Trophoblast cell (in vitro differentiated cells and primary cell): ENCODE results near the gene FERD3L.

Source experiments
- DNase-seq, 2 donors: peaks; one replicate each; pipeline ENCODE4 v3.0.0-alpha.2; 2016
- H2AFZ ChIP-seq: 2 replicates; pipeline ENCODE4 v1.6.1; 2013; ENCODE audit warnings: low read length, moderate library complexity, mild to moderate bottlenecking; ENCODE audit not compliant: insufficient read depth, poor library complexity
- H2AK5ac ChIP-seq: 2 replicates; pipeline ENCODE4 v1.6.1; 2013; ENCODE audit warnings: mild to moderate bottlenecking, low read length
- H2BK120ac ChIP-seq: 2 replicates; pipeline ENCODE4 v1.6.1; 2013; ENCODE audit warnings: low read length, mild to moderate bottlenecking, moderate library complexity; ENCODE audit not compliant: insufficient read depth, poor library complexity
- H2BK12ac ChIP-seq: 2 replicates; pipeline ENCODE4 v1.6.1; 2013; ENCODE audit warnings: mild to moderate bottlenecking, low read length, moderate library complexity
- H2BK5ac ChIP-seq: 2 replicates; pipeline ENCODE4 v1.6.1; 2013; ENCODE audit warnings: low read length, low read depth, moderate library complexity, mild to moderate bottlenecking; ENCODE audit not compliant: poor library complexity
- H3K14ac ChIP-seq: 2 replicates; pipeline ENCODE4 v1.6.1; 2013; ENCODE audit warnings: mild to moderate bottlenecking, low read length
- H3K18ac ChIP-seq: 2 replicates; pipeline ENCODE4 v1.6.1; 2013; ENCODE audit warnings: mild to moderate bottlenecking, low read length
- H3K23ac ChIP-seq: 2 replicates; pipeline ENCODE4 v1.6.1; 2013; ENCODE audit warnings: low read length
- H3K27ac ChIP-seq: 2 replicates; pipeline ENCODE4 v1.5.1; 2013; ENCODE audit warnings: low read depth, mild to moderate bottlenecking, inconsistent platforms, low read length, moderate library complexity
- H3K27me3 ChIP-seq: 2 replicates; pipeline ENCODE4 v1.6.1; 2013; ENCODE audit warnings: inconsistent platforms, mild to moderate bottlenecking, low read length, moderate library complexity; ENCODE audit not compliant: insufficient read depth
- H3K36me3 ChIP-seq, 2 experiments: 1 replicate in 1 of 2; 2 replicates in 1 of 2; pipeline ENCODE4 v1.6.1; 2013; ENCODE audit warnings: low read length in 2 of 2, mild to moderate bottlenecking in 2 of 2, moderate library complexity in 1 of 2; ENCODE audit not compliant: insufficient read depth in 2 of 2, control insufficient read depth in 1 of 2
- H3K4ac ChIP-seq: 2 replicates; pipeline ENCODE4 v1.6.1; 2013; ENCODE audit warnings: low read depth, mild to moderate bottlenecking, low read length, moderate library complexity
- H3K4me1 ChIP-seq, 2 experiments: 1 replicate in 1 of 2; 2 replicates in 1 of 2; pipeline ENCODE4 v1.6.1; 2013; ENCODE audit warnings: low read length in 2 of 2, mild to moderate bottlenecking in 2 of 2, moderate library complexity in 1 of 2; ENCODE audit not compliant: insufficient read depth in 2 of 2, control insufficient read depth in 1 of 2
- H3K4me2 ChIP-seq: 2 replicates; pipeline ENCODE4 v1.6.1; 2013; ENCODE audit warnings: inconsistent platforms, mild to moderate bottlenecking, low read length, moderate library complexity
- H3K4me3 ChIP-seq: 2 replicates; pipeline ENCODE4 v1.5.1; 2013; ENCODE audit warnings: mild to moderate bottlenecking, low read depth, low read length, inconsistent platforms
- H3K79me1 ChIP-seq: one replicate; pipeline ENCODE4 v1.6.1; 2013; ENCODE audit warnings: low read length
- H3K79me2 ChIP-seq: 2 replicates; pipeline ENCODE4 v1.6.1; 2013; ENCODE audit warnings: low read length, mild to moderate bottlenecking; ENCODE audit not compliant: control insufficient read depth, insufficient read depth, poor library complexity
- H3K9ac ChIP-seq: 2 replicates; pipeline ENCODE4 v1.6.1; 2013; ENCODE audit warnings: mild to moderate bottlenecking, low read length
- H3K9me3 ChIP-seq: 2 replicates; pipeline ENCODE4 v1.6.1; 2013; ENCODE audit warnings: low read depth, mild to moderate bottlenecking, control low read depth, inconsistent platforms, low read length; ENCODE audit not compliant: insufficient read depth
- H4K12ac ChIP-seq: 2 replicates; pipeline ENCODE4 v1.6.1; 2013; ENCODE audit warnings: low read depth, mild to moderate bottlenecking, low read length, moderate library complexity
- H4K8ac ChIP-seq: 2 replicates; pipeline ENCODE4 v1.6.1; 2013; ENCODE audit warnings: low read depth, mild to moderate bottlenecking, low read length, moderate library complexity
- H4K91ac ChIP-seq: one replicate; pipeline ENCODE4 v1.6.1; 2013; ENCODE audit warnings: low read depth, mild to moderate bottlenecking, low read length, moderate library complexity
- WGBS: extraction: QIAGEN DNeasy Blood & Tissue Kit; methylation state at CpG from one replicate; pipeline ENCODE4 v1.1.7; 2013; ENCODE audit warnings: missing lambda C conversion rate; ENCODE audit not compliant: insufficient read length, insufficient coverage; ENCODE audit errors: extremely low coverage; 5-methylcytosine and 5-hydroxymethylcytosine counted together

FERD3L gene

GRCh38 chr7:19105546-19105945 is 39.7 kb downstream of the FERD3L start:
- no CpG with 5 or more reads among the region's 4 CpGs for WGBS
- H3K27ac ChIP-seq = no peak overlapping the region

GRCh38 chr7:19104811-19105210 is 40.4 kb downstream of the FERD3L start:
- no peak for DNase-seq
- H4K91ac ChIP-seq = no peak overlapping the region
- H3K27ac ChIP-seq = no peak overlapping the region
- H3K18ac ChIP-seq = no peak overlapping the region
- peaks cover 2% of the 10 kb centered on the region for H3K79me2 ChIP-seq
- WGBS = no CpG with 5 or more reads among the region's 4 CpGs
- H3K4me1 ChIP-seq = peaks cover 7 to 22% of the 10 kb centered on the region in 2 experiments
- H3K9ac ChIP-seq = no peak overlapping the region
- no peak overlapping the region for H3K14ac ChIP-seq
- no peaks in the 10 kb centered on the region for H3K79me1 ChIP-seq
- no peak overlapping the region for H2BK5ac ChIP-seq
- H4K12ac ChIP-seq = no peak overlapping the region
- no peak overlapping the region for H2BK120ac ChIP-seq
- no peak overlapping the region for H2AFZ ChIP-seq
- H3K4me3 ChIP-seq = no peak overlapping the region
- no peak overlapping the region for H3K4ac ChIP-seq
- H3K36me3 ChIP-seq = no peaks in the 10 kb centered on the region
- H4K8ac ChIP-seq = no peak overlapping the region
- H3K9me3 ChIP-seq = peaks cover 2% of the 10 kb centered on the region
- H2BK12ac ChIP-seq = no peak overlapping the region
- H3K27me3 ChIP-seq = peaks cover 36% of the 10 kb centered on the region
- H3K23ac ChIP-seq = no peak overlapping the region
- H2AK5ac ChIP-seq = no peak overlapping the region
- no peak overlapping the region for H3K4me2 ChIP-seq

More at GRCh38 chr7:19105546-19105945, 39.7 kb downstream of the FERD3L start:
- Histone ChIP-seq H3K18ac (no peak overlapping the region), H3K4me3 (no peak overlapping the region), H3K36me3 (no peaks in the 10 kb centered on the region), H2BK120ac (no peak overlapping the region), H3K23ac (no peak overlapping the region), H3K14ac (no peak overlapping the region), H4K8ac (no peak overlapping the region), H2BK12ac (no peak overlapping the region), H3K4ac (no peak overlapping the region), H3K79me1 (no peaks in the 10 kb centered on the region), H3K79me2 (peaks cover 2% of the 10 kb centered on the region), H2BK5ac (no peak overlapping the region), H3K9ac (no peak overlapping the region), H3K27me3 (peaks cover 40% of the 10 kb centered on the region), H4K91ac (no peak overlapping the region), H3K9me3 (peaks cover 2% of the 10 kb centered on the region), H3K4me1 (peaks cover 7 to 20% of the 10 kb centered on the region in 2 experiments), H4K12ac (no peak overlapping the region), H2AK5ac (no peak overlapping the region), H3K4me2 (no peak overlapping the region), H2AFZ (no peak overlapping the region)
- DNase-seq = no peak

GRCh38 chr7:19102884-19103283 is 42.3 kb downstream of the FERD3L start:
- H3K23ac ChIP-seq = no peak overlapping the region
- no peaks in the 10 kb centered on the region for H3K36me3 ChIP-seq
- no peak overlapping the region for H3K4me3 ChIP-seq
- no peak overlapping the region for H2BK12ac ChIP-seq
- H3K14ac ChIP-seq = no peak overlapping the region
- no peak overlapping the region for H2BK5ac ChIP-seq
- no peak overlapping the region for H4K8ac ChIP-seq
- no peak overlapping the region for H3K18ac ChIP-seq
- H3K9me3 ChIP-seq = peaks cover 2% of the 10 kb centered on the region
- H4K91ac ChIP-seq = no peak overlapping the region
- H2AFZ ChIP-seq = no peak overlapping the region
- WGBS = no CpG with 5 or more reads among the region's 4 CpGs
- H3K4me1 ChIP-seq = peaks cover 7 to 16% of the 10 kb centered on the region in 2 experiments
- no peak overlapping the region for H3K27ac ChIP-seq
- H3K27me3 ChIP-seq = peaks cover 20% of the 10 kb centered on the region
- H2AK5ac ChIP-seq = no peak overlapping the region
- H3K4ac ChIP-seq = no peak overlapping the region
- no peak overlapping the region for H2BK120ac ChIP-seq
- H4K12ac ChIP-seq = no peak overlapping the region
- peak in 1 of 2 donors; percentile 47 for DNase-seq
- H3K79me1 ChIP-seq = no peaks in the 10 kb centered on the region
- no peak overlapping the region for H3K9ac ChIP-seq
- peaks cover 2% of the 10 kb centered on the region for H3K79me2 ChIP-seq
- no peak overlapping the region for H3K4me2 ChIP-seq

GRCh38 chr7:19101909-19102308 is 43.3 kb downstream of the FERD3L start:
- Histone ChIP-seq H3K36me3 (no peaks in the 10 kb centered on the region), H2BK5ac (no peak overlapping the region), H3K4me1 (peaks cover 5 to 11% of the 10 kb centered on the region in 2 experiments), H3K27ac (no peak overlapping the region), H3K79me1 (no peaks in the 10 kb centered on the region), H3K9ac (no peak overlapping the region), H3K23ac (no peak overlapping the region), H3K14ac (no peak overlapping the region), H2AFZ (no peak overlapping the region), H3K9me3 (peaks cover 2% of the 10 kb centered on the region), H3K4me3 (no peak overlapping the region), H3K27me3 (peaks cover 11% of the 10 kb centered on the region), H3K4me2 (no peak overlapping the region), H2BK12ac (no peak overlapping the region), H4K12ac (no peak overlapping the region), H2AK5ac (no peak overlapping the region), H4K8ac (no peak overlapping the region), H3K79me2 (peaks cover 2% of the 10 kb centered on the region), H3K18ac (no peak overlapping the region), H2BK120ac (no peak overlapping the region), H4K91ac (no peak overlapping the region), H3K4ac (no peak overlapping the region)
- DNase-seq = no peak
- no CpG with 5 or more reads among the region's 2 CpGs for WGBS
